HepG2 (cell line): Measurements from ENCODE around the gene PHKA2. TPM values are rescaled to one million over a fixed set of nuclear protein-coding genes. Genes with fewer than 3 reads are reported as not detected.

ENCODE experiments used
- ATAC-seq: fragments of 200-7000 bp; cut with Tn5 transposase; 3 replicates; pipeline ENCODE4 v1.9.1; 2020; ENCODE audit warnings: mild to moderate bottlenecking, moderate library complexity
- BruUV-seq: library from RNA; stranded (reverse); fragments of 400-500 nt; replicated peaks from 2 replicates; lab custom pipeline; 2021; lab: Mats Ljungman, UMichigan
- CTCF ChIA-PET: fragments of 300-600 bp; formaldehyde crosslinking; extraction: SDS; loops from one replicate; lab custom pipeline; 2021; ENCODE audit warnings: low total read pairs, inconsistent platforms, low intra/inter-chr PET ratio; lab: Yijun Ruan, JAX
- POLR2A ChIA-PET: fragments of 350-600 bp; sonication (Branson Sonifier 250); formaldehyde crosslinking; loops from one replicate; lab custom pipeline; 2020; ENCODE audit warnings: antibody characterized with exemption, inconsistent platforms; lab: Yijun Ruan, JAX
- DNase-seq: peaks from one replicate; pipeline ENCODE4 v3.0.0-alpha.2; 2015; ENCODE audit warnings: low spot score
- FAIRE-seq: peaks from 3 replicates; lab custom pipeline; 2011; peaks lifted over from hg19 to GRCh38; lab: Jason Lieb, UNC
- H2AFZ ChIP-seq: one replicate; pipeline ENCODE4 v1.6.1; 2011; ENCODE audit warnings: low read length, inconsistent platforms
- H3K27ac ChIP-seq: fragments of 300-600 bp; 3 replicates; pipeline ENCODE4 v1.8.0; 2011; ENCODE audit warnings: mixed run types, mild to moderate bottlenecking, mixed read lengths, low read length, inconsistent platforms; ENCODE audit not compliant: insufficient read depth; ENCODE audit errors: extremely low read length
- H3K27me3 ChIP-seq, 2 experiments: fragments of 200-600 bp in 1 of 2; 2 replicates in 1 of 2; 3 replicates in 1 of 2; pipeline versions ENCODE4 v1.6.0 to v1.8.0; 2011; ENCODE audit warnings: low read length in 2 of 2, mild to moderate bottlenecking in 2 of 2, moderate library complexity in 2 of 2, inconsistent platforms in 1 of 2; ENCODE audit not compliant: insufficient read depth in 2 of 2, control insufficient read depth in 1 of 2
- H3K36me3 ChIP-seq, 2 experiments: fragments of 200-600 bp in 1 of 2; replicated peaks in 1 of 2; 2 replicates in 1 of 2; 3 replicates in 1 of 2; pipeline versions ENCODE4 v1.5.1 to v1.8.0; 2011; ENCODE audit warnings: low read length in 2 of 2, inconsistent platforms in 1 of 2; ENCODE audit not compliant: insufficient read depth in 2 of 2, control insufficient read depth in 1 of 2
- H3K4me1 ChIP-seq: 2 replicates; pipeline ENCODE4 v1.5.1; 2012; ENCODE audit warnings: low read length, inconsistent platforms; ENCODE audit not compliant: insufficient read depth
- H3K4me2 ChIP-seq: 2 replicates; pipeline ENCODE4 v1.6.0; 2011; ENCODE audit warnings: low read depth, low read length, inconsistent platforms
- H3K4me3 ChIP-seq, 3 experiments: fragments of 200-600 bp in 1 of 3; sonication (generic), shearing (Covaris generic) in 1 of 3; replicated peaks in 1 of 3; 2 replicates each; pipeline ENCODE4 v1.5.1; 2011 to 2016; ENCODE audit warnings: low read length in 3 of 3, inconsistent platforms in 2 of 3, low read depth in 2 of 3, mild to moderate bottlenecking in 2 of 3, control low read depth in 1 of 3, mixed read lengths in 1 of 3; ENCODE audit not compliant: insufficient read depth in 1 of 3
- H3K79me2 ChIP-seq: one replicate; pipeline ENCODE4 v1.6.1; 2011; ENCODE audit warnings: low read length, inconsistent platforms; ENCODE audit not compliant: insufficient read depth
- H3K9ac ChIP-seq: 2 replicates; pipeline ENCODE4 v1.6.0; 2011; ENCODE audit warnings: mild to moderate bottlenecking, low read depth, low read length, inconsistent platforms; ENCODE audit not compliant: insufficient read depth
- H3K9me3 ChIP-seq: 2 replicates; pipeline ENCODE4 v1.5.1; 2012; ENCODE audit warnings: mild to moderate bottlenecking, low read length
- H4K20me1 ChIP-seq: 2 replicates; pipeline ENCODE4 v1.6.0; 2011; ENCODE audit warnings: inconsistent platforms, mild to moderate bottlenecking, low read length, moderate library complexity; ENCODE audit not compliant: insufficient read depth
- ATAD3A ChIP-seq: sonication (generic); formaldehyde crosslinking; IDR thresholded peaks from 2 replicates; pipeline ENCODE4 v1.4.0; 2020; ENCODE audit warnings: missing genetic modification reagents
- ATF7-NPFF ChIP-seq: sonication (generic); formaldehyde crosslinking; IDR thresholded peaks from 2 replicates; pipeline ENCODE4 v1.8.1; 2023; ENCODE audit warnings: mild to moderate bottlenecking, low read depth, missing genetic modification reagents, moderate library complexity
- ELF3 ChIP-seq: IDR thresholded peaks from 2 replicates; pipeline ENCODE4 v1.6.1; 2016; ENCODE audit warnings: missing genetic modification reagents, missing compliant biosample characterization
- PHB2 ChIP-seq: fragments of 450-650 bp; IDR thresholded peaks from 2 replicates; pipeline ENCODE4 v1.6.1; 2018; ENCODE audit not compliant: partially characterized antibody
- ZNF354B ChIP-seq: sonication (generic); formaldehyde crosslinking; IDR thresholded peaks from 2 replicates; pipeline ENCODE4 v1.8.0; 2022; ENCODE audit warnings: mild to moderate bottlenecking, missing genetic modification reagents
- ZNF7 ChIP-seq: IDR thresholded peaks from 2 replicates; pipeline ENCODE4 v1.6.1; 2016; ENCODE audit warnings: missing biosample characterization, missing genetic modification reagents
- WGBS: methylation state at CpG from one replicate; pipeline ENCODE4 v1.1.6; 2017; ENCODE audit warnings: low lambda C conversion rate; 5-methylcytosine and 5-hydroxymethylcytosine counted together
- in situ Hi-C: cut with HindIII; loops from 2 replicates; pipeline ENCODE4 v1.10.0; 2017; ENCODE audit warnings: low pct_unique_long_range_greater_than_20kb; ENCODE audit not compliant: extremely low pct_ligation_motif_present
- intact Hi-C: fragments of 100-400 bp; cut with micrococcal nuclease; formaldehyde crosslinking; loops from one replicate; pipeline ENCODE4 v1.10.0; 2022; ENCODE audit not compliant: unreplicated experiment
- polyA plus RNA-seq, 8 experiments: library from polyadenylated mRNA; depleted of rRNA in 3 of 8; stranded (reverse) in 7 of 8; unstranded in 1 of 8; fragments of >200 nt; fragmentation: Illumina TruSeq in 4 of 8; extraction: Trizol in 4 of 8; gene quantifications; 2 replicates each; pipeline versions ENCODE4 v1.2.1 to v1.2.3, GENCODE V29; 2011 to 2016; ENCODE audit warnings: low read depth in 4 of 8, missing spikeins in 1 of 8, mixed read lengths in 1 of 8; ENCODE audit not compliant: insufficient read depth in 1 of 8
- total RNA-seq, 5 experiments: library from RNA; depleted of rRNA; stranded (reverse); fragments of >200 nt; fragmentation: Illumina TruSeq; extraction: Trizol; gene quantifications; 2 replicates each; pipeline ENCODE4 v1.2.3, GENCODE V29; 2016; ENCODE audit warnings: low read depth in 1 of 5
- TF ChIP-seq, protein P1 (sequence below): IDR thresholded peaks from 2 replicates; pipeline ENCODE4 v1.6.1; 2012; ENCODE audit warnings: low read length, improper control_type of control experiment
- TF ChIP-seq, protein P2 (sequence below): sonication (generic); formaldehyde crosslinking; IDR thresholded peaks from 2 replicates; pipeline ENCODE4 v1.4.0; 2020; ENCODE audit warnings: missing genetic modification reagents, borderline replicate concordance
- TF ChIP-seq, protein P3 (sequence below), 2 experiments: fragments of 450-650 bp in 1 of 2; sonication (generic) in 1 of 2; formaldehyde crosslinking; IDR thresholded peaks; 2 replicates each; pipeline versions ENCODE4 v1.5.0 to v1.8.0; 2020 to 2022; ENCODE audit warnings: mild to moderate bottlenecking in 1 of 2, missing genetic modification reagents in 1 of 2
- TF ChIP-seq, protein P4 (sequence below), 2 experiments: IDR thresholded peaks; 2 replicates each; pipeline ENCODE4 v1.6.1; 2011 to 2012; ENCODE audit warnings: low read length in 2 of 2, borderline replicate concordance in 1 of 2, low read depth in 1 of 2, mild to moderate bottlenecking in 1 of 2, moderate library complexity in 1 of 2
- TF ChIP-seq, protein P5 (sequence below): IDR thresholded peaks from 2 replicates; pipeline ENCODE4 v1.6.1; 2016; ENCODE audit warnings: missing genetic modification reagents, missing compliant biosample characterization

PHKA2 gene
- total and polyA plus RNA-seq, 2 of the 13 experiments (the other 11 are each of a cell fraction or from before 2014, with no cell fraction given): 20.5 to 273 TPM

DNA sequence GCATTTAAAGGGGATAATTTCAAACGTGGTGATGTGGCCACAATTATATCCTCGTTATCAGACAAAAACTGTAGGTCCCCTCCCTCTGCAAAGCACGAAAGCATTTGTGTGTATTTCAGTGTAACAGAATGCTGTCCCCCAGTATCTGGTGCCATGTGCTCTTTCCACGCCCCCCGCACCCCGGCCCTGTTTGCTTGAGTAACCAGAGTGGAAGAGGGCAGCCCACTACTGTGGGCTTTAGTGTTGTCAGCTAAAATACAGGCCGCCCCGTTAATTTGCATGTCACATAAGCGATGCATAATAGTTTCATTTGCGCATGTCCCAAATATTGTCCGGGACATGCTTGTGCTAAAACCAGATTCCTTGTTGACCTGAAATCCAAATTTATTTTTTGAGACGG is 110.1 kb downstream of the PHKA2 start:
- Histone ChIP-seq H2AFZ (no peak overlapping the region), H3K27me3 (no peaks in the 10 kb centered on the region), H4K20me1 (no peaks in the 10 kb centered on the region), H3K4me1 (peaks cover 8% of the 10 kb centered on the region), H3K9ac (no peak overlapping the region), H3K4me2 (no peak overlapping the region), H3K36me3 (no peaks in the 10 kb centered on the region), H3K79me2 (no peaks in the 10 kb centered on the region), H3K27ac (no peak overlapping the region), H3K4me3 (no peak overlapping the region), H3K9me3 (no peaks in the 10 kb centered on the region)
- CTCF ChIA-PET: no interaction called here
- 53% methylated on average over 4 of the region's 12 CpGs for WGBS
- in situ Hi-C loops: no loop called here
- no peak for DNase-seq
- intact Hi-C loops: no loop called here
- FAIRE-seq: no peak
- ATAC-seq: no peak
- no TSS peak for BruUV-seq
- POLR2A ChIA-PET: no interaction called here
- TF ChIP-seq, protein P1, sequence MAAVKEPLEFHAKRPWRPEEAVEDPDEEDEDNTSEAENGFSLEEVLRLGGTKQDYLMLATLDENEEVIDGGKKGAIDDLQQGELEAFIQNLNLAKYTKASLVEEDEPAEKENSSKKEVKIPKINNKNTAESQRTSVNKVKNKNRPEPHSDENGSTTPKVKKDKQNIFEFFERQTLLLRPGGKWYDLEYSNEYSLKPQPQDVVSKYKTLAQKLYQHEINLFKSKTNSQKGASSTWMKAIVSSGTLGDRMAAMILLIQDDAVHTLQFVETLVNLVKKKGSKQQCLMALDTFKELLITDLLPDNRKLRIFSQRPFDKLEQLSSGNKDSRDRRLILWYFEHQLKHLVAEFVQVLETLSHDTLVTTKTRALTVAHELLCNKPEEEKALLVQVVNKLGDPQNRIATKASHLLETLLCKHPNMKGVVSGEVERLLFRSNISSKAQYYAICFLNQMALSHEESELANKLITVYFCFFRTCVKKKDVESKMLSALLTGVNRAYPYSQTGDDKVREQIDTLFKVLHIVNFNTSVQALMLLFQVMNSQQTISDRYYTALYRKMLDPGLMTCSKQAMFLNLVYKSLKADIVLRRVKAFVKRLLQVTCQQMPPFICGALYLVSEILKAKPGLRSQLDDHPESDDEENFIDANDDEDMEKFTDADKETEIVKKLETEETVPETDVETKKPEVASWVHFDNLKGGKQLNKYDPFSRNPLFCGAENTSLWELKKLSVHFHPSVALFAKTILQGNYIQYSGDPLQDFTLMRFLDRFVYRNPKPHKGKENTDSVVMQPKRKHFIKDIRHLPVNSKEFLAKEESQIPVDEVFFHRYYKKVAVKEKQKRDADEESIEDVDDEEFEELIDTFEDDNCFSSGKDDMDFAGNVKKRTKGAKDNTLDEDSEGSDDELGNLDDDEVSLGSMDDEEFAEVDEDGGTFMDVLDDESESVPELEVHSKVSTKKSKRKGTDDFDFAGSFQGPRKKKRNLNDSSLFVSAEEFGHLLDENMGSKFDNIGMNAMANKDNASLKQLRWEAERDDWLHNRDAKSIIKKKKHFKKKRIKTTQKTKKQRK: no peak
- TF ChIP-seq, protein P2, sequence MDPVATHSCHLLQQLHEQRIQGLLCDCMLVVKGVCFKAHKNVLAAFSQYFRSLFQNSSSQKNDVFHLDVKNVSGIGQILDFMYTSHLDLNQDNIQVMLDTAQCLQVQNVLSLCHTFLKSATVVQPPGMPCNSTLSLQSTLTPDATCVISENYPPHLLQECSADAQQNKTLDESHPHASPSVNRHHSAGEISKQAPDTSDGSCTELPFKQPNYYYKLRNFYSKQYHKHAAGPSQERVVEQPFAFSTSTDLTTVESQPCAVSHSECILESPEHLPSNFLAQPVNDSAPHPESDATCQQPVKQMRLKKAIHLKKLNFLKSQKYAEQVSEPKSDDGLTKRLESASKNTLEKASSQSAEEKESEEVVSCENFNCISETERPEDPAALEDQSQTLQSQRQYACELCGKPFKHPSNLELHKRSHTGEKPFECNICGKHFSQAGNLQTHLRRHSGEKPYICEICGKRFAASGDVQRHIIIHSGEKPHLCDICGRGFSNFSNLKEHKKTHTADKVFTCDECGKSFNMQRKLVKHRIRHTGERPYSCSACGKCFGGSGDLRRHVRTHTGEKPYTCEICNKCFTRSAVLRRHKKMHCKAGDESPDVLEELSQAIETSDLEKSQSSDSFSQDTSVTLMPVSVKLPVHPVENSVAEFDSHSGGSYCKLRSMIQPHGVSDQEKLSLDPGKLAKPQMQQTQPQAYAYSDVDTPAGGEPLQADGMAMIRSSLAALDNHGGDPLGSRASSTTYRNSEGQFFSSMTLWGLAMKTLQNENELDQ: no peak
- TF ChIP-seq ZNF7 (CRISPR knock-in tag): no peak
- TF ChIP-seq PHB2: no peak
- no peak for TF ChIP-seq ZNF354B (CRISPR knock-in tag)
- TF ChIP-seq ELF3 (CRISPR knock-in tag): no peak
- TF ChIP-seq, protein P3, sequence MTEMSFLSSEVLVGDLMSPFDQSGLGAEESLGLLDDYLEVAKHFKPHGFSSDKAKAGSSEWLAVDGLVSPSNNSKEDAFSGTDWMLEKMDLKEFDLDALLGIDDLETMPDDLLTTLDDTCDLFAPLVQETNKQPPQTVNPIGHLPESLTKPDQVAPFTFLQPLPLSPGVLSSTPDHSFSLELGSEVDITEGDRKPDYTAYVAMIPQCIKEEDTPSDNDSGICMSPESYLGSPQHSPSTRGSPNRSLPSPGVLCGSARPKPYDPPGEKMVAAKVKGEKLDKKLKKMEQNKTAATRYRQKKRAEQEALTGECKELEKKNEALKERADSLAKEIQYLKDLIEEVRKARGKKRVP (CRISPR knock-in tag; IDR thresholded peaks at IDR 0.05): no peak
- TF ChIP-seq, protein P4, sequence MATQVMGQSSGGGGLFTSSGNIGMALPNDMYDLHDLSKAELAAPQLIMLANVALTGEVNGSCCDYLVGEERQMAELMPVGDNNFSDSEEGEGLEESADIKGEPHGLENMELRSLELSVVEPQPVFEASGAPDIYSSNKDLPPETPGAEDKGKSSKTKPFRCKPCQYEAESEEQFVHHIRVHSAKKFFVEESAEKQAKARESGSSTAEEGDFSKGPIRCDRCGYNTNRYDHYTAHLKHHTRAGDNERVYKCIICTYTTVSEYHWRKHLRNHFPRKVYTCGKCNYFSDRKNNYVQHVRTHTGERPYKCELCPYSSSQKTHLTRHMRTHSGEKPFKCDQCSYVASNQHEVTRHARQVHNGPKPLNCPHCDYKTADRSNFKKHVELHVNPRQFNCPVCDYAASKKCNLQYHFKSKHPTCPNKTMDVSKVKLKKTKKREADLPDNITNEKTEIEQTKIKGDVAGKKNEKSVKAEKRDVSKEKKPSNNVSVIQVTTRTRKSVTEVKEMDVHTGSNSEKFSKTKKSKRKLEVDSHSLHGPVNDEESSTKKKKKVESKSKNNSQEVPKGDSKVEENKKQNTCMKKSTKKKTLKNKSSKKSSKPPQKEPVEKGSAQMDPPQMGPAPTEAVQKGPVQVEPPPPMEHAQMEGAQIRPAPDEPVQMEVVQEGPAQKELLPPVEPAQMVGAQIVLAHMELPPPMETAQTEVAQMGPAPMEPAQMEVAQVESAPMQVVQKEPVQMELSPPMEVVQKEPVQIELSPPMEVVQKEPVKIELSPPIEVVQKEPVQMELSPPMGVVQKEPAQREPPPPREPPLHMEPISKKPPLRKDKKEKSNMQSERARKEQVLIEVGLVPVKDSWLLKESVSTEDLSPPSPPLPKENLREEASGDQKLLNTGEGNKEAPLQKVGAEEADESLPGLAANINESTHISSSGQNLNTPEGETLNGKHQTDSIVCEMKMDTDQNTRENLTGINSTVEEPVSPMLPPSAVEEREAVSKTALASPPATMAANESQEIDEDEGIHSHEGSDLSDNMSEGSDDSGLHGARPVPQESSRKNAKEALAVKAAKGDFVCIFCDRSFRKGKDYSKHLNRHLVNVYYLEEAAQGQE (IDR thresholded peaks at IDR 0.05; ENCODE audit: borderline replicate concordance in 1 of 2, low read depth in 1 of 2, low read length in 2 of 2): no peak
- no peak for TF ChIP-seq ATAD3A
- TF ChIP-seq, protein P5, sequence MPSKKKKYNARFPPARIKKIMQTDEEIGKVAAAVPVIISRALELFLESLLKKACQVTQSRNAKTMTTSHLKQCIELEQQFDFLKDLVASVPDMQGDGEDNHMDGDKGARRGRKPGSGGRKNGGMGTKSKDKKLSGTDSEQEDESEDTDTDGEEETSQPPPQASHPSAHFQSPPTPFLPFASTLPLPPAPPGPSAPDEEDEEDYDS: no peak
- TF ChIP-seq ATF7-NPFF (CRISPR knock-in tag): no peak
